Smooth muscle cell (in vitro differentiated cells): ENCODE data around the gene CEBPZ. TPM values are rescaled to one million over a fixed set of nuclear protein-coding genes. Genes with fewer than 3 reads are reported as not detected.

Source experiments
- DNase-seq: peaks from one replicate; lab custom pipeline; 2025; ENCODE audit not compliant: unreplicated experiment; lab: John Stamatoyannopoulos, UW
- H2AFZ ChIP-seq: fragments of 200-600 bp; sonication (generic); 2 replicates; pipeline ENCODE4 v1.6.0; 2016; ENCODE audit warnings: antibody characterized with exemption, low read depth, mild to moderate bottlenecking
- H3F3A ChIP-seq: fragments of 200-600 bp; sonication (generic); 2 replicates; pipeline ENCODE4 v1.6.0; 2017; ENCODE audit warnings: antibody characterized with exemption, low read depth
- H3K27ac ChIP-seq: fragments of 200-600 bp; sonication (generic); 2 replicates; pipeline ENCODE4 v1.5.1; 2016; ENCODE audit warnings: low read depth, mild to moderate bottlenecking
- H3K27me3 ChIP-seq: fragments of 200-600 bp; sonication (generic); 2 replicates; pipeline ENCODE4 v1.6.1; 2016; ENCODE audit warnings: low read depth, mild to moderate bottlenecking
- H3K36me3 ChIP-seq: fragments of 200-600 bp; sonication (generic); 2 replicates; pipeline ENCODE4 v1.5.1; 2016; ENCODE audit warnings: low read depth
- H3K4me1 ChIP-seq: fragments of 200-600 bp; sonication (generic); 2 replicates; pipeline ENCODE4 v1.5.1; 2016; ENCODE audit warnings: low read depth
- H3K4me2 ChIP-seq: fragments of 200-600 bp; sonication (generic); 2 replicates; pipeline ENCODE4 v1.6.0; 2016; ENCODE audit warnings: mild to moderate bottlenecking
- H3K4me3 ChIP-seq: fragments of 200-600 bp; sonication (generic); 2 replicates; pipeline ENCODE4 v1.5.1; 2016; ENCODE audit warnings: mild to moderate bottlenecking
- H3K79me2 ChIP-seq: fragments of 200-600 bp; sonication (generic); 2 replicates; pipeline ENCODE4 v1.6.0; 2016; ENCODE audit warnings: low read depth, mild to moderate bottlenecking
- H3K9ac ChIP-seq: fragments of 200-600 bp; sonication (generic); 2 replicates; pipeline ENCODE4 v1.6.0; 2016; ENCODE audit warnings: low read depth
- H3K9me3 ChIP-seq: fragments of 200-600 bp; sonication (generic); replicated peaks from 2 replicates; pipeline ENCODE4 v1.5.1; 2016; ENCODE audit warnings: low read depth
- H4K20me1 ChIP-seq: fragments of 200-600 bp; sonication (generic); 2 replicates; pipeline ENCODE4 v1.6.0; 2016; ENCODE audit warnings: low read depth
- WGBS: methylation state at CpG from one replicate; pipeline ENCODE4 v1.1.7; 2016; ENCODE audit warnings: low lambda C conversion rate; 5-methylcytosine and 5-hydroxymethylcytosine counted together
- polyA plus RNA-seq: library from polyadenylated mRNA; unstranded; fragments of >200 nt; fragmentation: Nextera tagmentation; extraction: Ambion mirVana; gene quantifications from 2 replicates; pipeline ENCODE4 v1.2.1, GENCODE V29; 2016
- total RNA-seq: library from RNA; depleted of rRNA; stranded (reverse); fragments of >200 nt; gene quantifications from 2 replicates; pipeline ENCODE4 v1.2.3, GENCODE V29; 2014
- TF ChIP-seq, protein P1 (sequence below): fragments of 200-600 bp; sonication (generic); IDR thresholded peaks from 2 replicates; pipeline ENCODE4 v1.5.1; 2017; ENCODE audit warnings: borderline replicate concordance, mild to moderate bottlenecking, antibody characterized with exemption; ENCODE audit not compliant: insufficient read depth, poor library complexity, severe bottlenecking

The CEBPZ gene
- total and polyA plus RNA-seq, 2 experiments from 2014 or later, result 18.9 to 41.8 TPM

DNA sequence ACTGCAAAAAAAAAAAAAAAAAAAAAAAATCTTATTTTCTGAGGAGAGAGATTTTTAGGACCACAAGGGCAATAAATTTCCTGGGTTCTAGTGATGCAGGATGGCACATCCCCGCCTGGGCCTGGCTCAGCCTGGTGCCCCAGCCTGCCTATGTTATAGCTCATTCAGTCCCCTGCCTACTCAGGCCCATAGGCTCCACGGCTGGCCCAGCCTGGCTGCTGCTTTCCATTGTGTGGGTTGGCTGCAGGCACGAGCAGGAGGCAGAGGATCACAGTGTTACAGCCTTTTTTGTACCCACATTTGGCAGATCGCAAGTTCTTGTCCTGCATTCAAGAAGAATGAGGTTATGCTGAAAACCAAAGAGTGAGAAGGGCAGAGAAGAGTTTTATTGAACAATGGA lies 40.1 kb downstream of the CEBPZ start:
- no peak overlapping the region for H2AFZ ChIP-seq
- TF ChIP-seq, protein P1, sequence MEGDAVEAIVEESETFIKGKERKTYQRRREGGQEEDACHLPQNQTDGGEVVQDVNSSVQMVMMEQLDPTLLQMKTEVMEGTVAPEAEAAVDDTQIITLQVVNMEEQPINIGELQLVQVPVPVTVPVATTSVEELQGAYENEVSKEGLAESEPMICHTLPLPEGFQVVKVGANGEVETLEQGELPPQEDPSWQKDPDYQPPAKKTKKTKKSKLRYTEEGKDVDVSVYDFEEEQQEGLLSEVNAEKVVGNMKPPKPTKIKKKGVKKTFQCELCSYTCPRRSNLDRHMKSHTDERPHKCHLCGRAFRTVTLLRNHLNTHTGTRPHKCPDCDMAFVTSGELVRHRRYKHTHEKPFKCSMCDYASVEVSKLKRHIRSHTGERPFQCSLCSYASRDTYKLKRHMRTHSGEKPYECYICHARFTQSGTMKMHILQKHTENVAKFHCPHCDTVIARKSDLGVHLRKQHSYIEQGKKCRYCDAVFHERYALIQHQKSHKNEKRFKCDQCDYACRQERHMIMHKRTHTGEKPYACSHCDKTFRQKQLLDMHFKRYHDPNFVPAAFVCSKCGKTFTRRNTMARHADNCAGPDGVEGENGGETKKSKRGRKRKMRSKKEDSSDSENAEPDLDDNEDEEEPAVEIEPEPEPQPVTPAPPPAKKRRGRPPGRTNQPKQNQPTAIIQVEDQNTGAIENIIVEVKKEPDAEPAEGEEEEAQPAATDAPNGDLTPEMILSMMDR, result no peak

DNA sequence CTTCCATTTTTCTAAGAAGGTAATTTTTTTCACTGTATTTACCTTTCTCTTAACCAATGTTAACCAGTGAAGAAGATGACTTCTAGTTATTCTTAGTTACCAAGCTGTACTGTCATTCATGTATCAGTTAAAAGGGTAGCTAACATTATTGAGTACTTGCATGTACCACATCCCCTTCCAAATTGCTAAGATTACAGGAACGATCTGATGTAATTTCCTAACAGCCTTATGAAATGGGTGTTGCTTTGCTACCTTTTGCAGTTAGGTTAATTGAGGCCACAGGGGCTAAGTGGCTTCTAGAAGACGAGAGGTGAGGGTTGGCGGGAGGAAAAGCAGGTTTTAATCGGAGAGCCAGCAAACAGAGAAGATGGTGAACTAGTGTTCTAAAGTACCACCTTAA lies 41.1 kb downstream of the CEBPZ start:
- Histone ChIP-seq H4K20me1 (no peaks in the 10 kb centered on the region), H3K4me1 (peaks cover 12% of the 10 kb centered on the region), H3K4me3 (no peak overlapping the region), H3K27me3 (no peaks in the 10 kb centered on the region), H3K9ac (no peak overlapping the region), H2AFZ (no peak overlapping the region), H3K27ac (no peak overlapping the region), H3K4me2 (no peak overlapping the region), H3K79me2 (no peaks in the 10 kb centered on the region), H3K9me3 (no peaks in the 10 kb centered on the region), H3K36me3 (no peaks in the 10 kb centered on the region), H3F3A (no peaks in the 10 kb centered on the region)
- TF ChIP-seq, protein P1, result no peak
- no peak for DNase-seq
- 86% methylated on average over 4 of the region's 4 CpGs for WGBS

More for the DNA sequence above, 40.1 kb downstream of the CEBPZ start:
- Histone ChIP-seq H3K9ac (no peak overlapping the region), H3K4me1 (peaks cover 12% of the 10 kb centered on the region), H3K79me2 (no peaks in the 10 kb centered on the region), H3K36me3 (no peaks in the 10 kb centered on the region), H3F3A (no peaks in the 10 kb centered on the region), H3K27me3 (no peaks in the 10 kb centered on the region), H3K9me3 (no peaks in the 10 kb centered on the region), H4K20me1 (no peaks in the 10 kb centered on the region), H3K27ac (no peak overlapping the region), H3K4me2 (no peak overlapping the region), H3K4me3 (no peak overlapping the region)
- DNase-seq, result no peak
- WGBS, result 75% methylated on average over 4 of the region's 4 CpGs

DNA sequence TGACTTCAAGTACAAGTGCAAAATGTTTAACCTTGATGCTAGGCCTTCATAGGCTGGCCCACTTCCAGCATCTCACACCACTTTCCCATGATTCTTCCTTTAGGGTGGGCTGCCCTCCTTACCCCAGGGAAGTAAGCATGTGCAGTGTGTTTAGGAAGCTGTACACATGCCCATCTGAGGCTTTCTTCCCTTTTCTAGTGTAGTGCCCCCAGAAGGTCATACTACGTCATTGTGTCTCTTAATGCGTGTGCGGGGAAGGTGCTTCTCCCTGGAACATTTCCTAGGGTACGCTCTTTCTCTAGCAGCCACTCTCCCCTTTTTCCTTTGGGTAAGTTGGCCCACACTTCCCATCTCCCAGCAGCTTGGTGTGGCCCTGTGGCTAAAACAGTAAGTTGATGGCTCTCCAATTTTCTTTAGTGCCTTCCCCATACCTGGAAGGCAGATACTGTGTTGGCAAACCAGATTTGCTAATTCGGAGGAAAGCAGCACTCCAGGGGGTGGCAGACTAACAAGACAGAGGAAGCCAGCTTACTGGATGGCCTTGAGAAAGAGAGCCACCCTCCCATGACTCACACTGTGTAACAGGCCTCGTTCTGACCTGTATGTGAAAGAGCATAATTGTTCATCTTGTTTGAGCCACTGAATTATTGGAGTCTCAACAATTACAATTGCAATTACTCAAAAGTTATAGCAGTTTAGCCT lies 41.8 kb downstream of the CEBPZ start:
- H3K27me3 ChIP-seq, result no peaks in the 10 kb centered on the region
- TF ChIP-seq, protein P1, result no peak
- H3K79me2 ChIP-seq, result no peaks in the 10 kb centered on the region
- DNase-seq, result no peak
- H3K36me3 ChIP-seq, result no peaks in the 10 kb centered on the region
- no peak overlapping the region for H3K4me2 ChIP-seq
- no peak overlapping the region for H3K27ac ChIP-seq
- no peak overlapping the region for H2AFZ ChIP-seq
- H3K4me3 ChIP-seq, result no peak overlapping the region
- no peaks in the 10 kb centered on the region for H4K20me1 ChIP-seq
- 66% methylated on average over 6 of the region's 6 CpGs for WGBS
- no peaks in the 10 kb centered on the region for H3K9me3 ChIP-seq
- H3K9ac ChIP-seq, result no peak overlapping the region
- H3F3A ChIP-seq, result no peaks in the 10 kb centered on the region
- H3K4me1 ChIP-seq, result peaks cover 12% of the 10 kb centered on the region

DNA sequence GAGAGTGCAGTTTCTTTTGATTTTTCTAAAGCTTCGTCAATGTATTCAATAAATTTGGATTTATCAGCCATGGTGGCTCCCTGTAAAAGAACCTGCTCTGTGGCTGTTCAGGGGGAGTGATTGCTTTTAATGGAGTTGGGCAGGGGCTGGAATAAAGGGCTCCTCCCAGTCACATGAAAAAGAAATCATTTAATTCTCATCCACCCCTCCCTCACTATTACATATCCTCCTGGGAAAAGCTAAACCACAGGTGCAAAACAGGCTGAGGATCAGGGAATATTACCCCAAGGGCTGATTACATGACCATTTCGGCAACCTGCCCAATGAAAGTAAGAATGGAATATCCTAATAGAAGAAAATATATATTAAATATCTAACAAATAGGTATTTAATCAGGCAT lies 42.8 kb downstream of the CEBPZ start, which contains the start of gene SULT6B1:
Gene SULT6B1, minus strand, starts transcription at position 101 of the 400 bp plus-strand sequence. Its CDS starts 30 bp downstream, at position 71.
- H3F3A ChIP-seq, result no peaks in the 10 kb centered on the region
- no peak within 1 kb of the TSS for H2AFZ ChIP-seq
- no peaks in the 10 kb centered on the region for H3K79me2 ChIP-seq
- H3K27ac ChIP-seq, result no peak within 1 kb of the TSS
- 100% methylated on average over 2 of the region's 2 CpGs for whole genome bisulfite sequencing
- peaks cover 12% of the 10 kb centered on the region for H3K4me1 ChIP-seq
- H4K20me1 ChIP-seq, result no peaks in the 10 kb centered on the region
- H3K9ac ChIP-seq, result no peak within 1 kb of the TSS
- no peaks in the 10 kb centered on the region for H3K9me3 ChIP-seq
- no peaks in the 10 kb centered on the region for H3K27me3 ChIP-seq
- H3K4me3 ChIP-seq, result no peak within 1 kb of the TSS
- H3K4me2 ChIP-seq, result no peak within 1 kb of the TSS
- DNase-seq, result no peak
- H3K36me3 ChIP-seq, result no peaks in the 10 kb centered on the region
- TF ChIP-seq, protein P1, result no peak
